Measurements from ENCODE around the gene HOMER2. TPM values are rescaled to one million over a fixed set of nuclear protein-coding genes. Genes with fewer than 3 reads are reported as not detected.

Gene HOMER2
- total and polyA plus RNA-seq, 2 of the 13 experiments (the other 11 are each of a cell fraction or from before 2014, with no cell fraction given) = 12.9 to 14.1 TPM

GRCh38 chr15:82864967-82865366, 87.6 kb downstream of the HOMER2 start:
- 72% methylated on average over 2 of the region's 2 CpGs for WGBS (ENCODE audit: low lambda C conversion rate)
- Histone ChIP-seq H3K27me3 (ENCODE audit: control insufficient read depth in 1 of 2, insufficient read depth in 2 of 2, low read length in 2 of 2) (no peaks in the 10 kb centered on the region), H4K20me1 (ENCODE audit: insufficient read depth, low read length) (no peaks in the 10 kb centered on the region), H3K36me3 (replicated peaks in 1 of 2; ENCODE audit: control insufficient read depth in 1 of 2, insufficient read depth in 2 of 2, low read length in 2 of 2) (no peaks in the 10 kb centered on the region), H3K27ac (ENCODE audit: extremely low read length, insufficient read depth, low read length) (no peak overlapping the region), H3K4me1 (ENCODE audit: insufficient read depth, low read length) (0 out of 2 replicates have a peak, but pooled peaks cover 7% of the 10 kb centered on the region), H3K4me2 (ENCODE audit: low read depth, low read length) (no peak overlapping the region), H3K4me3 (replicated peaks in 1 of 3; ENCODE audit: insufficient read depth in 1 of 3, low read depth in 2 of 3, low read length in 3 of 3) (no peak overlapping the region), H2AFZ (ENCODE audit: low read length) (no peak overlapping the region), H3K9ac (ENCODE audit: insufficient read depth, low read depth, low read length) (no peak overlapping the region), H3K9me3 (ENCODE audit: low read length) (no peaks in the 10 kb centered on the region), H3K79me2 (ENCODE audit: insufficient read depth, low read length) (no peaks in the 10 kb centered on the region)
- DNase-seq (ENCODE audit: low spot score) (no peak), ATAC-seq (no peak), FAIRE-seq (no peak)
- CTCF ChIA-PET (ENCODE audit: low intra/inter-chr PET ratio, low total read pairs) = no interaction called here
- no peak for TF ChIP-seq TOPORS (CRISPR knock-in tag; IDR thresholded peaks at IDR 0.05)
- TF ChIP-seq NCOR1 (IDR thresholded peaks at IDR 0.05; ENCODE audit: borderline replicate concordance, low read length) = no peak
- no peak for TF ChIP-seq ZNF781 (CRISPR knock-in tag; IDR thresholded peaks at IDR 0.05; ENCODE audit: borderline replicate concordance, not compliant biosample characterization)
- TF ChIP-seq ZNF567 (CRISPR knock-in tag; IDR thresholded peaks at IDR 0.05; ENCODE audit: borderline replicate concordance) = no peak
- no TSS peak for BruUV-seq (replicated peaks)
- POLR2A ChIA-PET = no interaction called here
- intact Hi-C loops (cut with micrococcal nuclease; ENCODE audit: unreplicated experiment) (no loop called here), in situ Hi-C loops (cut with HindIII; ENCODE audit: extremely low pct_ligation_motif_present, low pct_unique_long_range_greater_than_20kb) (no loop called here)

GRCh38 chr15:82862886-82863285, 89.6 kb downstream of the HOMER2 start:
- no peak overlapping the region for H3K4me2 ChIP-seq (ENCODE audit: low read depth, low read length)
- no peak overlapping the region for H3K9ac ChIP-seq (ENCODE audit: insufficient read depth, low read depth, low read length)
- no peaks in the 10 kb centered on the region for H3K9me3 ChIP-seq (ENCODE audit: low read length)
- no peak overlapping the region for H3K27ac ChIP-seq (ENCODE audit: extremely low read length, insufficient read depth, low read length)
- BruUV-seq (replicated peaks) = no TSS peak
- no peak overlapping the region for H2AFZ ChIP-seq (ENCODE audit: low read length)
- H3K27me3 ChIP-seq (ENCODE audit: control insufficient read depth in 1 of 2, insufficient read depth in 2 of 2, low read length in 2 of 2) = no peaks in the 10 kb centered on the region
- H4K20me1 ChIP-seq (ENCODE audit: insufficient read depth, low read length) = no peaks in the 10 kb centered on the region
- no peak for TF ChIP-seq ZSCAN21 (CRISPR knock-in tag; IDR thresholded peaks at IDR 0.05; ENCODE audit: borderline replicate concordance)
- no peak for TF ChIP-seq HNRNPK (IDR thresholded peaks at IDR 0.05; ENCODE audit: low read depth, low read length, poor library complexity, severe bottlenecking)
- no peak for TF ChIP-seq SNRNP70 (IDR thresholded peaks at IDR 0.05; ENCODE audit: low read depth, low read length)
- no peak for TF ChIP-seq JUNB (CRISPR knock-in tag; IDR thresholded peaks at IDR 0.05; ENCODE audit: borderline replicate concordance)
- no peak for TF ChIP-seq SRSF9 (IDR thresholded peaks at IDR 0.05; ENCODE audit: borderline replicate concordance, insufficient read depth, low read depth, low read length, poor library complexity, severe bottlenecking)
- no peak for TF ChIP-seq SMC3 (IDR thresholded peaks at IDR 0.05; ENCODE audit: low read length)
- no peak for TF ChIP-seq ZNF770 (CRISPR knock-in tag; IDR thresholded peaks at IDR 0.05)
- no peak for TF ChIP-seq BHLHE40 (IDR thresholded peaks at IDR 0.05; ENCODE audit: low read length)
- 0 out of 2 replicates have a peak, but pooled peaks cover 7% of the 10 kb centered on the region for H3K4me1 ChIP-seq (ENCODE audit: insufficient read depth, low read length)
- 56% methylated on average over 6 of the region's 6 CpGs for WGBS (ENCODE audit: low lambda C conversion rate)
- intact Hi-C loops (cut with micrococcal nuclease; ENCODE audit: unreplicated experiment) (no loop called here), in situ Hi-C loops (cut with HindIII; ENCODE audit: extremely low pct_ligation_motif_present, low pct_unique_long_range_greater_than_20kb) (no loop called here)
- no peak for ATAC-seq
- no peak for DNase-seq (ENCODE audit: low spot score)
- CTCF ChIA-PET (ENCODE audit: low intra/inter-chr PET ratio, low total read pairs) = no interaction called here
- no peaks in the 10 kb centered on the region for H3K36me3 ChIP-seq (replicated peaks in 1 of 2; ENCODE audit: control insufficient read depth in 1 of 2, insufficient read depth in 2 of 2, low read length in 2 of 2)
- FAIRE-seq = no peak
- H3K79me2 ChIP-seq (ENCODE audit: insufficient read depth, low read length) = no peaks in the 10 kb centered on the region
- H3K4me3 ChIP-seq (replicated peaks in 1 of 3; ENCODE audit: insufficient read depth in 1 of 3, low read depth in 2 of 3, low read length in 3 of 3) = no peak overlapping the region
- POLR2A ChIA-PET = no interaction called here
